GM23338 (cell line): ENCODE data around the gene EIF3F.

ENCODE experiments used
- CREB1 ChIP-seq: fragments of 250-450 bp; sonication (Bioruptor Pico); IDR thresholded peaks from 2 replicates; pipeline ENCODE4 v1.5.0; 2020; ENCODE audit warnings: low read depth, mild to moderate bottlenecking, moderate library complexity
- CTCF ChIP-seq, 2 experiments: fragments of 200-600 bp in 1 of 2; sonication (generic) in 1 of 2; conservative IDR thresholded peaks; 2 replicates each; pipeline versions ENCODE4 v1.5.1 to v1.6.1; 2016 to 2017; ENCODE audit warnings: antibody characterized with exemption in 2 of 2, low read depth in 2 of 2, mild to moderate bottlenecking in 2 of 2, moderate library complexity in 1 of 2
- EZH2 ChIP-seq: fragments of 200-600 bp; sonication (generic); IDR thresholded peaks from one replicate; pipeline ENCODE4 v1.8.0; 2017; ENCODE audit warnings: antibody characterized with exemption, mild to moderate bottlenecking, low read depth; ENCODE audit not compliant: unreplicated experiment
- EZH2phosphoT487 ChIP-seq: fragments of 200-600 bp; sonication (generic); IDR thresholded peaks from one replicate; pipeline ENCODE4 v1.8.1; 2018; ENCODE audit warnings: antibody characterized with exemption; ENCODE audit not compliant: unreplicated experiment
- POLR2AphosphoS5 ChIP-seq: IDR thresholded peaks from 2 replicates; pipeline ENCODE4 v1.6.1; 2016; ENCODE audit warnings: antibody characterized with exemption, low read depth
- REST ChIP-seq: IDR thresholded peaks from one replicate; pipeline ENCODE4 v1.6.1; 2018; ENCODE audit warnings: antibody characterized with exemption; ENCODE audit not compliant: unreplicated experiment
- STAT1 ChIP-seq: IDR thresholded peaks from one replicate; pipeline ENCODE4 v1.6.1; 2016; ENCODE audit warnings: antibody characterized with exemption; ENCODE audit not compliant: unreplicated experiment
- ZNF331 ChIP-seq: fragments of 250-450 bp; sonication (Bioruptor Pico); IDR thresholded peaks from 2 replicates; pipeline ENCODE4 v1.5.0; 2020; ENCODE audit warnings: low read depth, mild to moderate bottlenecking, moderate library complexity
- TF ChIP-seq, protein P1 (sequence below): fragments of 250-450 bp; sonication (Bioruptor Pico); IDR thresholded peaks from 2 replicates; pipeline ENCODE4 v1.5.0; 2020; ENCODE audit warnings: mild to moderate bottlenecking, moderate library complexity
- TF ChIP-seq, protein P2 (sequence below): IDR thresholded peaks from 2 replicates; pipeline ENCODE4 v1.6.1; 2016; ENCODE audit warnings: antibody characterized with exemption

DNA sequence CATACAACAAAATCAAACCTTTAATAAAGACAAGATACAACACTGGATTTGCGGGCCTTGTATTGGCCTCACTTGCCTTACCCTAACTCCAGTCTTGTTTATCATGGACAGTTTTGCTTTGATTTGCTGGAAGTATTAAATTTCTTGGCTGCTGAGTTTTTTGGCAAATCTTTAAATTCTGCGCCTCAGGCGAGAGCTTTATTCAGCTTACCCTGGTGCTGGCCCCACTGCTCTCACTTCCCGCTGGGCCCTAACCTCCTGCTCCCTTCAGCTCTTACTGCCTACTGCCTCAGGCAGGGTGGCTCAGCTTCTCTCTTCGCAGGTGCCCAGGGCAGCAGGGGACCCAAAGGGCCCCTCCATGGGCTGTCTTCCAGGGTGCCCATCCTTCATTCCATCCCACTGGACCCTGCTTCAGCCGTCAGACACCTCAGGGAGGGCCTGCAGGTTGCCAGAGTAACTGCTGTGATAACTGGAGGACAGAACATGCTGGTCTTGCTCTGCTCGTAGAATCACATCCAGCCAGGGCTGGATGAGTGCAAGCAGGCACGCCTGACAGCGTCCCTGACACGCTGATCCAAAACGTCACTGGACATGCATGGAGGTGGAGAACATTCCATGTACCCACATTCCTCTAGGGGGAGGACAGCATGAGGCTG is 48.2 kb downstream of the EIF3F start:
- TF ChIP-seq STAT1: no peak
- TF ChIP-seq CTCF (conservative IDR thresholded peaks at IDR 0.05; ENCODE audit: low read depth in 2 of 2): no peak
- TF ChIP-seq POLR2AphosphoS5: no peak
- TF ChIP-seq REST: no peak
- no peak for TF ChIP-seq EZH2phosphoT487
- TF ChIP-seq, protein P1, sequence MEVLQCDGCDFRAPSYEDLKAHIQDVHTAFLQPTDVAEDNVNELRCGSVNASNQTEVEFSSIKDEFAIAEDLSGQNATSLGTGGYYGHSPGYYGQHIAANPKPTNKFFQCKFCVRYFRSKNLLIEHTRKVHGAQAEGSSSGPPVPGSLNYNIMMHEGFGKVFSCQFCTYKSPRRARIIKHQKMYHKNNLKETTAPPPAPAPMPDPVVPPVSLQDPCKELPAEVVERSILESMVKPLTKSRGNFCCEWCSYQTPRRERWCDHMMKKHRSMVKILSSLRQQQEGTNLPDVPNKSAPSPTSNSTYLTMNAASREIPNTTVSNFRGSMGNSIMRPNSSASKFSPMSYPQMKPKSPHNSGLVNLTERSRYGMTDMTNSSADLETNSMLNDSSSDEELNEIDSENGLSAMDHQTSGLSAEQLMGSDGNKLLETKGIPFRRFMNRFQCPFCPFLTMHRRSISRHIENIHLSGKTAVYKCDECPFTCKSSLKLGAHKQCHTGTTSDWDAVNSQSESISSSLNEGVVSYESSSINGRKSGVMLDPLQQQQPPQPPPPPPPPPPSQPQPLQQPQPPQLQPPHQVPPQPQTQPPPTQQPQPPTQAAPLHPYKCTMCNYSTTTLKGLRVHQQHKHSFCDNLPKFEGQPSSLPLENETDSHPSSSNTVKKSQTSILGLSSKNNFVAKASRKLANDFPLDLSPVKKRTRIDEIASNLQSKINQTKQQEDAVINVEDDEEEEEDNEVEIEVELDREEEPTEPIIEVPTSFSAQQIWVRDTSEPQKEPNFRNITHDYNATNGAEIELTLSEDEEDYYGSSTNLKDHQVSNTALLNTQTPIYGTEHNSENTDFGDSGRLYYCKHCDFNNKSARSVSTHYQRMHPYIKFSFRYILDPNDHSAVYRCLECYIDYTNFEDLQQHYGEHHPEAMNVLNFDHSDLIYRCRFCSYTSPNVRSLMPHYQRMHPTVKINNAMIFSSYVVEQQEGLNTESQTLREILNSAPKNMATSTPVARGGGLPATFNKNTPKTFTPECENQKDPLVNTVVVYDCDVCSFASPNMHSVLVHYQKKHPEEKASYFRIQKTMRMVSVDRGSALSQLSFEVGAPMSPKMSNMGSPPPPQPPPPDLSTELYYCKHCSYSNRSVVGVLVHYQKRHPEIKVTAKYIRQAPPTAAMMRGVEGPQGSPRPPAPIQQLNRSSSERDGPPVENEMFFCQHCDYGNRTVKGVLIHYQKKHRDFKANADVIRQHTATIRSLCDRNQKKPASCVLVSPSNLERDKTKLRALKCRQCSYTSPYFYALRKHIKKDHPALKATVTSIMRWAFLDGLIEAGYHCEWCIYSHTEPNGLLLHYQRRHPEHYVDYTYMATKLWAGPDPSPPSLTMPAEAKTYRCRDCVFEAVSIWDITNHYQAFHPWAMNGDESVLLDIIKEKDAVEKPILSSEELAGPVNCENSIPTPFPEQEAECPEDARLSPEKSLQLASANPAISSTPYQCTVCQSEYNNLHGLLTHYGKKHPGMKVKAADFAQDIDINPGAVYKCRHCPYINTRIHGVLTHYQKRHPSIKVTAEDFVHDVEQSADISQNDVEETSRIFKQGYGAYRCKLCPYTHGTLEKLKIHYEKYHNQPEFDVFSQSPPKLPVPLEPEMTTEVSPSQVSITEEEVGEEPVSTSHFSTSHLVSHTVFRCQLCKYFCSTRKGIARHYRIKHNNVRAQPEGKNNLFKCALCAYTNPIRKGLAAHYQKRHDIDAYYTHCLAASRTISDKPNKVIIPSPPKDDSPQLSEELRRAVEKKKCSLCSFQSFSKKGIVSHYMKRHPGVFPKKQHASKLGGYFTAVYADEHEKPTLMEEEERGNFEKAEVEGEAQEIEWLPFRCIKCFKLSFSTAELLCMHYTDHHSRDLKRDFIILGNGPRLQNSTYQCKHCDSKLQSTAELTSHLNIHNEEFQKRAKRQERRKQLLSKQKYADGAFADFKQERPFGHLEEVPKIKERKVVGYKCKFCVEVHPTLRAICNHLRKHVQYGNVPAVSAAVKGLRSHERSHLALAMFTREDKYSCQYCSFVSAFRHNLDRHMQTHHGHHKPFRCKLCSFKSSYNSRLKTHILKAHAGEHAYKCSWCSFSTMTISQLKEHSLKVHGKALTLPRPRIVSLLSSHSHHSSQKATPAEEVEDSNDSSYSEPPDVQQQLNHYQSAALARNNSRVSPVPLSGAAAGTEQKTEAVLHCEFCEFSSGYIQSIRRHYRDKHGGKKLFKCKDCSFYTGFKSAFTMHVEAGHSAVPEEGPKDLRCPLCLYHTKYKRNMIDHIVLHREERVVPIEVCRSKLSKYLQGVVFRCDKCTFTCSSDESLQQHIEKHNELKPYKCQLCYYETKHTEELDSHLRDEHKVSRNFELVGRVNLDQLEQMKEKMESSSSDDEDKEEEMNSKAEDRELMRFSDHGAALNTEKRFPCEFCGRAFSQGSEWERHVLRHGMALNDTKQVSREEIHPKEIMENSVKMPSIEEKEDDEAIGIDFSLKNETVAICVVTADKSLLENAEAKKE (CRISPR knock-in tag): no peak
- TF ChIP-seq, protein P2, sequence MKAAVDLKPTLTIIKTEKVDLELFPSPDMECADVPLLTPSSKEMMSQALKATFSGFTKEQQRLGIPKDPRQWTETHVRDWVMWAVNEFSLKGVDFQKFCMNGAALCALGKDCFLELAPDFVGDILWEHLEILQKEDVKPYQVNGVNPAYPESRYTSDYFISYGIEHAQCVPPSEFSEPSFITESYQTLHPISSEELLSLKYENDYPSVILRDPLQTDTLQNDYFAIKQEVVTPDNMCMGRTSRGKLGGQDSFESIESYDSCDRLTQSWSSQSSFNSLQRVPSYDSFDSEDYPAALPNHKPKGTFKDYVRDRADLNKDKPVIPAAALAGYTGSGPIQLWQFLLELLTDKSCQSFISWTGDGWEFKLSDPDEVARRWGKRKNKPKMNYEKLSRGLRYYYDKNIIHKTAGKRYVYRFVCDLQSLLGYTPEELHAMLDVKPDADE: no peak
- no peak for TF ChIP-seq EZH2
- no peak for TF ChIP-seq CREB1
- no peak for TF ChIP-seq ZNF331 (CRISPR knock-in tag)
